B cell (primary cell): Measurements from ENCODE around the gene NPAS1. TPM values are rescaled to one million over a fixed set of nuclear protein-coding genes. Genes with fewer than 3 reads are reported as not detected.

Source experiments
- ATAC-seq: fragments of 200-7000 bp; cut with Tn5 transposase; one replicate; pipeline ENCODE4 v1.10.0; 2021; ENCODE audit warnings: low read depth, mild to moderate bottlenecking, moderate number of reproducible peaks, moderate library complexity
- CTCF ChIA-PET: fragments of 350-600 bp; sonication (Branson Sonifier 250); formaldehyde crosslinking; loops from one replicate; lab custom pipeline; 2021; ENCODE audit warnings: antibody characterized with exemption, inconsistent platforms; lab: Charles Lee
- POLR2A ChIA-PET: fragments of 350-600 bp; sonication (Branson Sonifier 250); formaldehyde crosslinking; loops from one replicate; lab custom pipeline; 2021; ENCODE audit warnings: antibody characterized with exemption; lab: Charles Lee
- DNase-seq: peaks from one replicate; pipeline ENCODE4 v3.0.0; 2013
- H2AFZ ChIP-seq: 2 replicates; pipeline ENCODE4 v1.6.1; 2012; ENCODE audit warnings: mild to moderate bottlenecking, low read depth, low read length; ENCODE audit not compliant: insufficient read depth, poor library complexity, severe bottlenecking
- H3K27ac ChIP-seq, 2 donors: 1 replicate in 1 of 2; 2 replicates in 1 of 2; pipeline ENCODE4 v1.5.1; 2012 to 2013; ENCODE audit warnings: low read length in 2 of 2, mild to moderate bottlenecking in 2 of 2, moderate library complexity in 1 of 2
- H3K27me3 ChIP-seq, 4 experiments: fragments of 200-600 bp in 1 of 4; sonication (generic) in 1 of 4; replicated peaks in 1 of 4; 1 replicate in 2 of 4; 2 replicates in 2 of 4; pipeline versions ENCODE4 v1.6.1 to v1.7.0; 2013 to 2016; ENCODE audit warnings: low read length in 3 of 4, mild to moderate bottlenecking in 2 of 4, mixed read lengths in 1 of 4, moderate library complexity in 1 of 4; ENCODE audit not compliant: insufficient read depth in 4 of 4, control insufficient read depth in 3 of 4; ENCODE audit errors: control extremely low read depth in 1 of 4
- H3K36me3 ChIP-seq, 2 experiments: replicated peaks in 1 of 2; 1 replicate in 1 of 2; 2 replicates in 1 of 2; pipeline versions ENCODE4 v1.6.1 to v1.7.1; 2013; ENCODE audit warnings: low read length in 1 of 2; ENCODE audit not compliant: insufficient read depth in 2 of 2, control insufficient read depth in 1 of 2; ENCODE audit errors: control extremely low read depth in 1 of 2, extremely low read depth in 1 of 2
- H3K4me1 ChIP-seq, 2 donors: fragments of 200-600 bp in 1 of 2; sonication (generic) in 1 of 2; 1 replicate in 1 of 2; 2 replicates in 1 of 2; pipeline versions ENCODE4 v1.5.1 to v1.6.1; 2013 to 2017; ENCODE audit warnings: low read length in 2 of 2; ENCODE audit not compliant: control insufficient read depth in 2 of 2, insufficient read depth in 2 of 2
- H3K4me2 ChIP-seq: replicated peaks from 2 replicates; pipeline ENCODE3; 2012; ENCODE audit warnings: mild to moderate bottlenecking, low read depth, low read length; ENCODE audit not compliant: poor library complexity, severe bottlenecking
- H3K4me3 ChIP-seq, 5 experiments: fragments of 200-600 bp in 1 of 5; sonication (generic) in 1 of 5; 1 replicate in 3 of 5; 2 replicates in 2 of 5; pipeline versions ENCODE4 v1.5.1 to v1.7.0; 2011 to 2016; ENCODE audit warnings: low read length in 4 of 5, mild to moderate bottlenecking in 4 of 5, low read depth in 2 of 5, control low read depth in 1 of 5, moderate library complexity in 1 of 5; ENCODE audit not compliant: insufficient read depth in 1 of 5; ENCODE audit errors: control extremely low read depth in 1 of 5, extremely low read depth in 1 of 5
- H3K79me2 ChIP-seq: fragments of 200-600 bp; sonication (generic); one replicate; pipeline ENCODE4 v1.6.0; 2016; ENCODE audit warnings: low read length; ENCODE audit not compliant: control insufficient read depth, insufficient read depth
- H3K9ac ChIP-seq: fragments of 200-600 bp; sonication (generic); 2 replicates; pipeline ENCODE4 v1.6.1; 2017; ENCODE audit warnings: mild to moderate bottlenecking, low read length, moderate library complexity
- H3K9me3 ChIP-seq, 3 donors: one replicate each; pipeline versions ENCODE4 v1.6.1 to v1.7.1; 2013; ENCODE audit warnings: low read length in 2 of 3; ENCODE audit not compliant: control insufficient read depth in 2 of 3, insufficient read depth in 1 of 3; ENCODE audit errors: control extremely low read depth in 1 of 3
- H4K20me1 ChIP-seq: 2 replicates; pipeline ENCODE4 v1.6.0; 2012; ENCODE audit warnings: mild to moderate bottlenecking, low read length; ENCODE audit not compliant: insufficient read depth, control insufficient read depth, poor library complexity, severe bottlenecking
- H3K27ac Mint-ChIP-seq: one replicate; pipeline ENCODE4 v1.8.0; 2021; ENCODE audit warnings: mixed read lengths
- H3K27me3 Mint-ChIP-seq: one replicate; pipeline ENCODE4 v1.8.0; 2021; ENCODE audit warnings: mixed read lengths
- H3K4me1 Mint-ChIP-seq: one replicate; pipeline ENCODE4 v1.8.0; 2021; ENCODE audit warnings: mixed read lengths
- H3K4me3 Mint-ChIP-seq: one replicate; pipeline ENCODE4 v1.8.0; 2021; ENCODE audit warnings: mixed read lengths
- H3K9me3 Mint-ChIP-seq: one replicate; pipeline ENCODE4 v1.8.0; 2022; ENCODE audit warnings: mixed read lengths; ENCODE audit not compliant: insufficient read depth
- EZH2 ChIP-seq: IDR thresholded peaks from 2 replicates; pipeline ENCODE4 v1.6.1; 2012; ENCODE audit warnings: borderline replicate concordance, low read depth, mild to moderate bottlenecking, moderate library complexity, low read length; ENCODE audit not compliant: insufficient read depth, poor library complexity, severe bottlenecking
- WGBS: methylation state at CpG from one replicate; pipeline ENCODE4 v1.1.5; 2013; ENCODE audit warnings: missing lambda C conversion rate; ENCODE audit not compliant: insufficient coverage; 5-methylcytosine and 5-hydroxymethylcytosine counted together
- intact Hi-C: fragments of 100-400 bp; cut with micrococcal nuclease; formaldehyde crosslinking; loops from one replicate; pipeline ENCODE4 v1.10.0; 2022
- polyA plus RNA-seq: library from polyadenylated mRNA; depleted of rRNA; stranded (reverse); fragments of >200 nt; gene quantifications from 2 replicates; pipeline ENCODE4 v1.2.3, GENCODE V29; 2012
- total RNA-seq, 2 donors: library from RNA; stranded (reverse); fragments of 120-200 nt in 1 of 2; gene quantifications; 1 replicate in 1 of 2; 2 replicates in 1 of 2; pipeline versions ENCODE4 v1.2.3 to v1.2.4, GENCODE V29; 2013 to 2022
- TF ChIP-seq, protein P1 (sequence below): fragments of 200-600 bp; IDR thresholded peaks from one replicate; pipeline ENCODE4 v1.8.0; 2022; ENCODE audit warnings: antibody characterized with exemption, mild to moderate bottlenecking

Gene NPAS1
- total and polyA plus RNA-seq, 2 donors (not counting 1 experiment from before 2014, with no cell fraction given) = 1.1 to 1.7 TPM

DNA sequence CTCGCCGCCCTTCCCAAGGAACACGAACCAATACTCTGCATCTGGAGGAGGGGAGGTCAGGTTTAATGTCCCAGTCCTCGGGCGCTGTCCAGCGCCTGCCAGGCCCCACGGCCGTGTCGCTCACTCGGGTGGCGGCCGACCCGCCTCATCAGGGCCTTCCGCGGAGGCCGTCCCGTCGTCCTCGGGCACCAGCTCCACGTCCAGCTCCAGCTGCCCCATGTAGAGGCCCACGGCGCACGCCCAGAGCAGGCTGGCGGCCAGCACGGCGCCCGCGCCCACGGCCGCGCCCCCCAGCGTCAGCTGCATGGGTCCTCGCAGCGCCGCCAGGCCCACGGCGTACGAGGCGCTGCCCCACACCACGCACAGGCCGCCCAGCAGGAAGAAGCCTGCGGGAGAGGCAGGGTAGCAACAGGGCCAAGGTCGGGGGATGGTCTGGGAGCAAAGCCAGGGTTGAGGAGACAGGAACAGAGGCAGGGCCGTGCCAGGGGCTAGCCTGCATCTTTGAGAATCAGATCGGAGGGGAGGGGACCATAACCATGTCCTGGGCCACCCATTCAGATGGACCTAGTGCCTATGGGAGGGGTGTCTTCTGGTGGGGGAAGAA lies 26.3 kb downstream of the NPAS1 start:
- DNase-seq = no peak
- CTCF ChIA-PET = no interaction called here
- Histone ChIP-seq H3K79me2 (peaks cover 20% of the 10 kb centered on the region), H3K4me1 (peaks cover 6 to 17% of the 10 kb centered on the region in 2 donors), H3K36me3 (peaks cover 0 to 7% of the 10 kb centered on the region in 2 experiments), H3K4me3 (no peak overlapping the region), H3K4me2 (no peak overlapping the region), H3K27me3 (no peaks in the 10 kb centered on the region), H3K9me3 (no peaks in the 10 kb centered on the region), H2AFZ (no peak overlapping the region), H3K27ac (no peak overlapping the region), H4K20me1 (peaks cover 7% of the 10 kb centered on the region), H3K9ac (no peak overlapping the region)
- TF ChIP-seq, protein P1, sequence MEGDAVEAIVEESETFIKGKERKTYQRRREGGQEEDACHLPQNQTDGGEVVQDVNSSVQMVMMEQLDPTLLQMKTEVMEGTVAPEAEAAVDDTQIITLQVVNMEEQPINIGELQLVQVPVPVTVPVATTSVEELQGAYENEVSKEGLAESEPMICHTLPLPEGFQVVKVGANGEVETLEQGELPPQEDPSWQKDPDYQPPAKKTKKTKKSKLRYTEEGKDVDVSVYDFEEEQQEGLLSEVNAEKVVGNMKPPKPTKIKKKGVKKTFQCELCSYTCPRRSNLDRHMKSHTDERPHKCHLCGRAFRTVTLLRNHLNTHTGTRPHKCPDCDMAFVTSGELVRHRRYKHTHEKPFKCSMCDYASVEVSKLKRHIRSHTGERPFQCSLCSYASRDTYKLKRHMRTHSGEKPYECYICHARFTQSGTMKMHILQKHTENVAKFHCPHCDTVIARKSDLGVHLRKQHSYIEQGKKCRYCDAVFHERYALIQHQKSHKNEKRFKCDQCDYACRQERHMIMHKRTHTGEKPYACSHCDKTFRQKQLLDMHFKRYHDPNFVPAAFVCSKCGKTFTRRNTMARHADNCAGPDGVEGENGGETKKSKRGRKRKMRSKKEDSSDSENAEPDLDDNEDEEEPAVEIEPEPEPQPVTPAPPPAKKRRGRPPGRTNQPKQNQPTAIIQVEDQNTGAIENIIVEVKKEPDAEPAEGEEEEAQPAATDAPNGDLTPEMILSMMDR = no peak
- no peak for TF ChIP-seq EZH2
- Mint-ChIP-seq H3K4me1 (peaks cover 11% of the 10 kb centered on the region), H3K4me3 (no peak overlapping the region), H3K27ac (no peak overlapping the region), H3K27me3 (no peaks in the 10 kb centered on the region), H3K9me3 (no peaks in the 10 kb centered on the region)
- WGBS = 96% methylated on average over 43 of the region's 45 CpGs
- POLR2A ChIA-PET = no interaction called here
- ATAC-seq = no peak
- intact Hi-C loops = loop anchor here (5.0 kb wide), 1 partner anchor 444 kb away; the partner anchor contains the start of gene CALM3

DNA sequence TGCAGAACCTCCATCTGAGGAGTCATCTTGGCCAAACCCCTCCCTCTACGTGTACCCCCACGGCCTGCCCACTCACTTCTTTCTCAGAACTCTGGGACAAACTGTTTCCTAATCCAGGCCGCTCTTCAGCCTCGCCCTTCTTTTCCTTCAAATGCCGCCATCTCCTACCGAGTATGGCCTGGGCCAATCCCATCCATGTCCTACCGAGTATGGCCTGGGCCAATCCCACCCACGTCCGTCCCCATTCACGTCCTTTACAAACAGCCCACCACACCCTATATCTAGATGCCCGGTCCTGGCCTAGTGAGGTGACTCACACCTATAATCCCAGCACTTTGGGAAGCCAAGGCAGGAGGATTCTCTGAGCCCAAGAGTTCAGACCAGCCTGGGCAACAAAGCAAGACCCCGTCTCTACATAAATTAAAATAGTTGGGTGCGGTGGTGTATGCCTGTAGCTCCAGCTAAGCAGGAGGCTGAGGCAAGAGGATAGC lies 27.7 kb downstream of the NPAS1 start:
- Histone ChIP-seq H3K9ac (peak overlapping the region; percentile 88), H3K79me2 (peaks cover 20% of the 10 kb centered on the region), H2AFZ (peak overlapping the region; percentile 99), H3K27me3 (no peaks in the 10 kb centered on the region), H3K36me3 (peaks cover 0 to 5% of the 10 kb centered on the region in 2 experiments), H3K27ac (no peak overlapping the region), H3K9me3 (no peaks in the 10 kb centered on the region), H3K4me2 (peak overlapping the region; percentile 95), H4K20me1 (peaks cover 7% of the 10 kb centered on the region), H3K4me3 (peak overlapping the region; percentile 55 to 94 (median 84)), H3K4me1 (peaks cover 6 to 17% of the 10 kb centered on the region in 2 donors)
- ATAC-seq (no peak), DNase-seq (no peak)
- no peaks in the 10 kb centered on the region for H3K9me3 Mint-ChIP-seq
- POLR2A ChIA-PET = interaction anchor here (0.6 to 1.3 kb wide), 5 partner anchors 65 to 1238 kb away, joined by 3 to 12 read pairs (median 10); partner anchors contain the start of gene ZC3H4
- CTCF ChIA-PET = interaction anchor here (1.0 to 2.9 kb wide), 3 partner anchors 12 to 76 kb away, joined by 3 to 13 read pairs (median 3); no protein-coding TSS in a partner anchor
- WGBS = 94% methylated on average over 11 of the region's 13 CpGs
- intact Hi-C loops = loop anchor here (5.0 kb wide), 1 partner anchor 445 kb away; the partner anchor contains the start of gene CALM3
- no peak overlapping the region for H3K27ac Mint-ChIP-seq
- TF ChIP-seq EZH2 = no peak
- TF ChIP-seq, protein P1 = no peak
- H3K4me3 Mint-ChIP-seq = peak overlapping the region; percentile 96
- H3K4me1 Mint-ChIP-seq = peaks cover 11% of the 10 kb centered on the region
- H3K27me3 Mint-ChIP-seq = no peaks in the 10 kb centered on the region
